Adrenal gland (tissue), 5 donors: Measurements from ENCODE around the gene AHNAK2.

Source experiments
- POLR2A ChIP-seq, 2 donors: fragments of 450-650 bp; IDR thresholded peaks; one replicate each; pipeline ENCODE4 v1.6.1; 2017; ENCODE audit warnings: antibody characterized with exemption in 2 of 2, mild to moderate bottlenecking in 2 of 2, moderate library complexity in 1 of 2
- TF ChIP-seq, protein P1 (sequence below), 6 experiments: fragments of 450-650 bp in 4 of 6; fragments of 200-600 bp in 2 of 6; sonication (generic) in 1 of 6; IDR thresholded peaks; 1 replicate in 5 of 6; 2 replicates in 1 of 6; pipeline versions ENCODE4 v1.5.1 to v1.8.0; 2016 to 2021; ENCODE audit warnings: antibody characterized with exemption in 6 of 6, mild to moderate bottlenecking in 2 of 6, moderate library complexity in 1 of 6
- donor health status: DM: no; HTN: no; CAD: no.

DNA sequence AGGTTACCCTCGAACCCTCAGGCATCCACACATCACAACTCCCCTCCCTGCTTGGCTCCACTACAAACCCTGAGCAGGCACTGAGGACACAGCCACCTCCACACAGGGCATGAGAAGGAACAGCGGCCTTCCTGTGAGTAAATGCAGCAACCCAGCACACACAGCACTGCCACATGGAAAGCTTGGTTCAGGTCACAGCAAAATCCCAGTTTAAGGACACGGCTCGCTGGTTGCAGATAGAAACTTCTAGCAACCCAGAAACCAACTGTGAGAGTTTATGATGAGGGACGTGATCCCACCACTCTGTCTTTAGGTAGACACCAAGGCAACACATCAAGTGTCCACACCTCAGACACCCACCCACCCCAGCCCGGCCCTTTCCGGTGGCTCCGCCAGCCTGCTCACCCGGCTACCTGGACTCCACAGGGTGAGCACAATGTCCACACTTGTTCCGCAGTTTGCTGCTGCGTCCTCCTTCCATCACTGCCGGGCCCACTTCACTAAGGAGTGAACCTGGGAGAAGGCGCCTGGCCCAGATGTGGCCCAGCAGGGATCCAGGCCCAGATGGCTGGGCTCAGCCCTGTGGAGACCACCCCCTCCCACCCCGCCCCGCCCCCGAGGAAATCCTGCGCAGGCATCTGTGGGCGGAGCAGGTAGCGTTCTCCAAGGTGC is 29.6 kb upstream of the AHNAK2 start:
- no peak for TF ChIP-seq POLR2A (IDR thresholded peaks at IDR 0.05)
- TF ChIP-seq, protein P1, sequence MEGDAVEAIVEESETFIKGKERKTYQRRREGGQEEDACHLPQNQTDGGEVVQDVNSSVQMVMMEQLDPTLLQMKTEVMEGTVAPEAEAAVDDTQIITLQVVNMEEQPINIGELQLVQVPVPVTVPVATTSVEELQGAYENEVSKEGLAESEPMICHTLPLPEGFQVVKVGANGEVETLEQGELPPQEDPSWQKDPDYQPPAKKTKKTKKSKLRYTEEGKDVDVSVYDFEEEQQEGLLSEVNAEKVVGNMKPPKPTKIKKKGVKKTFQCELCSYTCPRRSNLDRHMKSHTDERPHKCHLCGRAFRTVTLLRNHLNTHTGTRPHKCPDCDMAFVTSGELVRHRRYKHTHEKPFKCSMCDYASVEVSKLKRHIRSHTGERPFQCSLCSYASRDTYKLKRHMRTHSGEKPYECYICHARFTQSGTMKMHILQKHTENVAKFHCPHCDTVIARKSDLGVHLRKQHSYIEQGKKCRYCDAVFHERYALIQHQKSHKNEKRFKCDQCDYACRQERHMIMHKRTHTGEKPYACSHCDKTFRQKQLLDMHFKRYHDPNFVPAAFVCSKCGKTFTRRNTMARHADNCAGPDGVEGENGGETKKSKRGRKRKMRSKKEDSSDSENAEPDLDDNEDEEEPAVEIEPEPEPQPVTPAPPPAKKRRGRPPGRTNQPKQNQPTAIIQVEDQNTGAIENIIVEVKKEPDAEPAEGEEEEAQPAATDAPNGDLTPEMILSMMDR (IDR thresholded peaks at IDR 0.05) = no peak
